Measurements from ENCODE around the gene MRPS18A.

MRPS18A gene

DNA sequence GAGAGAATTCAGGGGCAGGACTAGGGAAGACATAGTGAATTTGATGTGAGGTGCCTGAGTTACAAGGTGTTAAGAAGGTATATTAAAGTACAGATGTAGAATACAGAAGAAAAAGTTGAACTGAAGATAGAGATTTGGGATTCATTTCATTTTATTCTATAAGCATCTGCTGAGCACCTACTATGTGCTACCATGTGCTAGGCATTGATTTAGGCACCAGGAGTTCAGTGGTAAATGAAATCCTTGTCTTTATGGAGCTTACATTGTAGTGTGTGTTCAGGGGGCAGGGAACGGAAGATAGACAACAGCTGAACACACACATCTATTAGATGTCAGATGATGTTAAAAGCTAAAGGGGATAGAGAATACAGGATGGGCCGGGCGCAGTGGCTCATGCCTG, 40.0 kb downstream of the MRPS18A start:
- Histone ChIP-seq H3K27me3 (ENCODE audit: control insufficient read depth, insufficient read depth, low read length) (no peaks in the 10 kb centered on the region), H3K4me1 (no peaks in the 10 kb centered on the region), H3K9ac (no peak overlapping the region), H3K27ac (no peak overlapping the region), H3K4me3 (ENCODE audit: low read depth, low read length) (no peak overlapping the region), H3K4me2 (ENCODE audit: low read length) (no peak overlapping the region), H3K36me3 (ENCODE audit: control insufficient read depth, insufficient read depth, low read length) (no peaks in the 10 kb centered on the region), H3K9me3 (ENCODE audit: control insufficient read depth, low read length) (no peaks in the 10 kb centered on the region), H3K79me2 (no peaks in the 10 kb centered on the region), H2AFZ (no peak overlapping the region)
- TF ChIP-seq, protein P1, sequence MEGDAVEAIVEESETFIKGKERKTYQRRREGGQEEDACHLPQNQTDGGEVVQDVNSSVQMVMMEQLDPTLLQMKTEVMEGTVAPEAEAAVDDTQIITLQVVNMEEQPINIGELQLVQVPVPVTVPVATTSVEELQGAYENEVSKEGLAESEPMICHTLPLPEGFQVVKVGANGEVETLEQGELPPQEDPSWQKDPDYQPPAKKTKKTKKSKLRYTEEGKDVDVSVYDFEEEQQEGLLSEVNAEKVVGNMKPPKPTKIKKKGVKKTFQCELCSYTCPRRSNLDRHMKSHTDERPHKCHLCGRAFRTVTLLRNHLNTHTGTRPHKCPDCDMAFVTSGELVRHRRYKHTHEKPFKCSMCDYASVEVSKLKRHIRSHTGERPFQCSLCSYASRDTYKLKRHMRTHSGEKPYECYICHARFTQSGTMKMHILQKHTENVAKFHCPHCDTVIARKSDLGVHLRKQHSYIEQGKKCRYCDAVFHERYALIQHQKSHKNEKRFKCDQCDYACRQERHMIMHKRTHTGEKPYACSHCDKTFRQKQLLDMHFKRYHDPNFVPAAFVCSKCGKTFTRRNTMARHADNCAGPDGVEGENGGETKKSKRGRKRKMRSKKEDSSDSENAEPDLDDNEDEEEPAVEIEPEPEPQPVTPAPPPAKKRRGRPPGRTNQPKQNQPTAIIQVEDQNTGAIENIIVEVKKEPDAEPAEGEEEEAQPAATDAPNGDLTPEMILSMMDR (IDR thresholded peaks at IDR 0.05), result no peak

DNA sequence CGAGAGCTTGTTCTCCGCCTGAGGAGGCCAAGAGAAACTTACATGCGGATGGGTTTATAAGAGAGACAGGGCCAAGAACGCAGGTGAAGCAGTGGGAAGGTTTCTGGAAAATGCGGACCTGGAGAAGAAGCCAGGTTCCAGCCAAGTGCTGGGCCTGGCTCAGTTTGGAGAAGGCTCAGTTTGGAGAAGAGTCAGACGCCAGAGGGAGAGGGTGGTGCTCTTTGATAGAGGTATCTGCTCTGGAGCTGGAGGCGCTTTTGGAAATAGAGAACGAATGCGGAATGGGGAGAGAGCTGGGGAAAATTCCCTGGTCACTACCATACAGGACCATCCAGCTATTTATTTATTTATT, 42.0 kb downstream of the MRPS18A start:
- no peak overlapping the region for H3K9ac ChIP-seq
- TF ChIP-seq, protein P1 (IDR thresholded peaks at IDR 0.05), result no peak
- peak overlapping the region; percentile 94 for H3K4me2 ChIP-seq (ENCODE audit: low read length)
- H3K27ac ChIP-seq, result peak overlapping the region; percentile 37
- H3K79me2 ChIP-seq, result no peaks in the 10 kb centered on the region
- H3K9me3 ChIP-seq (ENCODE audit: control insufficient read depth, low read length), result no peaks in the 10 kb centered on the region
- peak overlapping the region; percentile 33 for H3K4me3 ChIP-seq (ENCODE audit: low read depth, low read length)
- no peaks in the 10 kb centered on the region for H3K4me1 ChIP-seq
- H3K27me3 ChIP-seq (ENCODE audit: control insufficient read depth, insufficient read depth, low read length), result no peaks in the 10 kb centered on the region
- no peaks in the 10 kb centered on the region for H3K36me3 ChIP-seq (ENCODE audit: control insufficient read depth, insufficient read depth, low read length)
- H2AFZ ChIP-seq, result peak overlapping the region; percentile 87

DNA sequence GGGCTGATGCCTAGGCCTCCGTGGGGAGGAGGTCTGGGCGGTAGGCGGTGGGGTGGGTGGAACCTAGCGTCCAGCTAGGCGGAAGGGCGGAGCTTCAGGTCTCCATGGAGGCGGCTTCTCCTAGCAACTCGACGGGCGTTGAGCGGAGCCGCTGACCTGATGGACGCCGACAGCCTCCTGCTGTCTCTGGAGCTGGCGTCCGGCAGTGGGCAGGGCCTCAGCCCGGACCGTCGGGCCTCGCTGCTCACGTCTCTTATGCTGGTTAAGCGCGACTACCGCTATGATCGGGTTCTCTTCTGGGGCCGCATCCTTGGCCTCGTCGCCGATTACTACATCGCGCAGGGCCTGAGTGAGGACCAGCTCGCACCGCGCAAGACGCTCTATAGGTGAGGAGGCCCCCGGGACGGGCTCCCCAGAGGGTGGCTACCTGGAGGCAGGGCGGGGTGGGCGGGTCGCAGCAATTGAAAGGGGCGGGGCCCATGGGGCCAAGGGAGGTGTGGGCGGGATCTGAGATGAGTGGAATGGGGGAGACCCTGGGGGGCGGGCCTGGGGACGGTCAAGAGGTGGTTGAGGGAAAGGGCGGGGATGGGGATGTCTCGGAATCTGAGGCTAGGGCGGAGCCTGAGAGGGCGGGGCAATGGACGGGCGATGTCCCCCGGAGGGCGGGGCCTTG, 42.5 kb downstream of the MRPS18A start, which contains the start of gene RSPH9:
Gene RSPH9 (plus strand): TSS at position 97 of the 673 bp plus-strand sequence. CDS start 63 bp downstream, at position 160.
- Histone ChIP-seq H3K9me3 (ENCODE audit: control insufficient read depth, low read length) (no peaks in the 10 kb centered on the region), H3K27me3 (ENCODE audit: control insufficient read depth, insufficient read depth, low read length) (no peaks in the 10 kb centered on the region), H3K4me2 (ENCODE audit: low read length) (peak within 1 kb of the TSS; percentile 94), H3K4me1 (no peaks in the 10 kb centered on the region), H3K9ac (no peak within 1 kb of the TSS), H2AFZ (peak within 1 kb of the TSS; percentile 87), H3K4me3 (ENCODE audit: low read depth, low read length) (peak within 1 kb of the TSS; percentile 45), H3K27ac (peak within 1 kb of the TSS; percentile 57), H3K36me3 (ENCODE audit: control insufficient read depth, insufficient read depth, low read length) (no peaks in the 10 kb centered on the region), H3K79me2 (no peaks in the 10 kb centered on the region)
- TF ChIP-seq, protein P1 (IDR thresholded peaks at IDR 0.05), result no peak

DNA sequence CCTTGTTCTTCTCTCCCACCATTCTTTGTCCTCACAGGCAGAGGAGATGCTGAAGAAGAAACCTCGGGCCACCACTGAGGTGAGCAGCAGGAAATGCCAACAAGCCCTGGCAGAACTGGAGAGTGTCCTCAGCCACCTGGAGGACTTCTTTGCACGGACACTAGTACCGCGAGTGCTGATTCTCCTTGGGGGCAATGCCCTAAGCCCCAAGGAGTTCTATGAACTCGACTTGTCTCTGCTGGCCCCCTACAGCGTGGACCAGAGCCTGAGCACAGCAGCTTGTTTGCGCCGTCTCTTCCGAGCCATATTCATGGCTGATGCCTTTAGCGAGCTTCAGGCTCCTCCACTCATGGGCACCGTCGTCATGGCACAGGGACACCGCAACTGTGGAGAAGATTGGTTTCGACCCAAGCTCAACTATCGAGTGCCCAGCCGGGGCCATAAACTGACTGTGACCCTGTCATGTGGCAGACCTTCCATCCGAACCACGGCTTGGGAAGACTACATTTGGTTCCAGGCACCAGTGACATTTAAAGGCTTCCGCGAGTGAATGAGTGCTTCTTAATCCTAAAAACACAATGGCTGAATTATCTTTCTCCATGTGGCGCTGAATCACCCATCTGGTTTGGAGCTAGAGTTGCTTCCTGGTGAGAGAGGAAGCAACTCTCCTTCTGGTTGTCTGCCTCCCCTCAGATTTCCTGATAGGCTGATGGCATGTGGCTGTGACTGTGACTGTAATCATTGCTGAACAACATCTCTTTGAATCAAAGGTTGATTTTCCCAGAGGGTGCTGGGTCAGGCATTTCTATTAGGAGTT, 47.4 kb downstream of the MRPS18A start:
- Histone ChIP-seq H3K9me3 (ENCODE audit: control insufficient read depth, low read length) (no peaks in the 10 kb centered on the region), H3K36me3 (ENCODE audit: control insufficient read depth, insufficient read depth, low read length) (no peaks in the 10 kb centered on the region), H3K27ac (no peak overlapping the region), H3K79me2 (peaks cover 16% of the 10 kb centered on the region), H3K4me2 (ENCODE audit: low read length) (no peak overlapping the region), H3K27me3 (ENCODE audit: control insufficient read depth, insufficient read depth, low read length) (no peaks in the 10 kb centered on the region), H2AFZ (no peak overlapping the region), H3K4me1 (peaks cover 8% of the 10 kb centered on the region), H3K9ac (no peak overlapping the region), H3K4me3 (ENCODE audit: low read depth, low read length) (no peak overlapping the region)
- TF ChIP-seq, protein P1 (IDR thresholded peaks at IDR 0.05), result no peak
